GM21526 (cell line): ENCODE measurements around the gene ACP4.

Source experiments
- ATAC-seq: cut with Tn5 transposase; IDR thresholded peaks from one replicate; pipeline ENCODE4 v1.9.1; 2021; ENCODE audit warnings: moderate library complexity; ENCODE audit not compliant: unreplicated experiment, low FRiP score

ACP4 gene

DNA sequence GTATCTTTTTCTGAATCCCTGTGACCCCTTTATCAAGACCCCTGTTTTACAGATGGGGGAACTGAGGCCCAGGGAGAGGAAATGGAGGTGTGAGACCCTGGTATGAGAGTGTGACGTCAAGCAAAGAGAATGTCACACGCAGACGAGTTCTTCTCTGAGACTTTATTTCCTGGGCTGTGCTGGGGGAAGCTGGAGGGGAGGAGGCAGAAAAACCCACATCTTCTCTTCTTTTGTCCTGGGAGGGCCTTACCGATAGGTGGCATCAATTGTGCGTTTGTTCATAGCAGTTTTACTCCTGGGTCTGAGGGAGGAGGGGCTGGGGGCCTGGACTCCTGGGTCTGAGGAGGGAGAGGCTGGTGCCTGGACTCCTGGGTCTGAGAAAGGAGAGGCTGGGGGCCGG lies 48.0 kb downstream of the ACP4 start:
- no peak for ATAC-seq

DNA sequence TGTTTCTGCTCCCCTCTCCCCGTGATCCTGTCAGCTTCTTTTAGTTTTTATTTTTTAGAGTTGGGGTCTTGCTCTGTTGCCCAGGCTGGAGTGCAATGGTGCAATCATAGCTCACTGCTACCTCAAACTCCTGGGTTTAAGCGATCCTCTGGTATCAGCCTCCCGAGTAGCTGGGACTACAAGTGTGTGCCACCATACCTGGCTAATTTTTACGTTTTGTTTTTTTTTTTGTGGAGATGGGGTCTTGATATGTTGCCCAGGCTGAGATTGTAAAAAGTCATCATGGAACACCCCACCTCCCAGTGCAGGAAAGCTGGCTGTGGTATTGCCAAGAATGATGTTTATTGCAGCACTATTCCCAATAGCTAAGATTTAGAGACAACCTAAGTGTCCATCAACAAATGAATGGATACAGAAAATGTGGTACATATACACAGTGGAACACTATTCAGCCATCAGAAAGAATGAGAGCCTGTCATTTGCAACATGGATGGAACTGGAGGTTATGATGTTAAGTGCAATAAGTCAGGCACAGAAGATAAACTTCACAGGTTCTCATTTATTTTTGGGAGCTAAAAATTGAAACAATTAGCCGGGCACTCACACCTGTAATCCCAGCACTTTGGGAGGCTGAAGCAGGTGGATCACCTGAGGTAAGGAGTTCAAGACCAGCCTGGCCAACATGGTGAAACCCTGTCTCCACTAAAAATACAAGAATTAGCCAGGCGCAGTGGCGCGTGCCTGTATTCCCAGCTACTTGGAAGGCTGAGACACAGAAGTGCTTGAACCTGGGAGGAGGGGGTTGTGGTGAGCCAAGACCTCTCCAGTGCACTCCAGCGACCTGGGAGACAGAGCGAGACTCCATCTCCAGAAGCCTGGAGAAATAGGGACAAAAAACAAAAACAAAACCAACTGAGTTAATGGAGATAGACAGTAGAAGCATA lies 49.8 kb downstream of the ACP4 start:
- ATAC-seq = no peak

DNA sequence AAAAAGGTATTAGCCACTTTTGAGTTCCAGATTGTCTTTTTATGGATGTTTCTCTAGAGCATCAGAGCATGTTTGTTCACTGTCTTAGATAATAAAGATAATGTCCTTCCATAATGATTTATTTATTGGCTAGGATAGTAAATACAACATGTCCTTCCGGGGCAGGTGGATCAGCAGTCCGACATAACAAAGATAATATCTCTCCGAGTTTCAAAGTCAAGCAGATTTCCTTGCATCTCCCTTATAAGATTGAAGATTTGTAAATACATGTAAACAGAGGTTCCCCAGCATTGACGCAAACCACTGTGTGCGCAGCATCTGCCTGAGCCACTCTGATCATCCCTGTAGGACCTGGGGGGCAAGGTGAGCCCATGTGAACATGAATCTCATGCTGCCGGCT lies 51.9 kb downstream of the ACP4 start:
- no peak for ATAC-seq

DNA sequence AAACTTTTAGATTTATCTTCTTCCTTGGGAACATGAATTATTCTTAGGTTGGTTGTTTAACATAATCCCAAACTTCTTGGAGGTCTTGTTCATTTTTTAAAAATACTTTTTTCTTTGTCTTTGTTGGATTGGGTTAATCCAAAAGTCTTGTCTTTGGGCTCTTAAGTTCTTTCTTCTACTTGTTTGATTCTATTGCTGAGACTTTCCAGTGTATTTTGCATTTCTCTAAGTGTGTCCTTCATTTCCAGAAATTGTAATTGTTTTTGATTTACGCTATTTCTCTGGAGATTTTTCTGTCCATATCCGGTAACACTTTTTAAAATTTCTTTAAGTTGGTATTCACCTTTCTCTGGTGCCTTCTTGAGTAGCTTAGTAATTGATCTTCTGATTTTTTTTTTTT lies 53.0 kb downstream of the ACP4 start:
- no peak for ATAC-seq

DNA sequence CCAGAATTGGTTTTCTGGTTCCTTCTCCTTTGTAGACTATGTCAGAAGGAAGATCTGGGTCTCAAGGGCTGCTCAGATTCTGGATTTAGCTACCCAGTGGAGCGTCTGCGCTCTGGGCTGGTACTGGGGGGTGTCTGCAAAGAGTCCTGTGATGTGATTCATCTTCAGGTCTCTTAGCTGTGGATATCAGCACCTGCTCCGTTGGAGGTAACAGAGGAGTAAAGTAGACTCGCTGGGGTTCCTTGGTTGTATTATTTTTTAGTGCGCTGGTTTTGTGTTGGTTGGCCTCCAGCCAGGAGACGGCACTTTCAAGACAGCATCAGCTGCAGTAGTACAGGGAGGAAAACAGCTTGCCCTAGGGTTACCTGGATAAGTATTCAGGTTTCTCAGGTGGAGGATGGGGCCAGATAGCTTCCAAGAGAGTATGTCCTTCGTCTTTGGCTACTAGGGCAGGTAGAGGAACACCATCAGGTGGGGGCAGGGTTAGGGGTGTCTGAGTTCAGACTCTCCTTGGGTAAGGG lies 53.5 kb downstream of the ACP4 start:
- no peak for ATAC-seq

DNA sequence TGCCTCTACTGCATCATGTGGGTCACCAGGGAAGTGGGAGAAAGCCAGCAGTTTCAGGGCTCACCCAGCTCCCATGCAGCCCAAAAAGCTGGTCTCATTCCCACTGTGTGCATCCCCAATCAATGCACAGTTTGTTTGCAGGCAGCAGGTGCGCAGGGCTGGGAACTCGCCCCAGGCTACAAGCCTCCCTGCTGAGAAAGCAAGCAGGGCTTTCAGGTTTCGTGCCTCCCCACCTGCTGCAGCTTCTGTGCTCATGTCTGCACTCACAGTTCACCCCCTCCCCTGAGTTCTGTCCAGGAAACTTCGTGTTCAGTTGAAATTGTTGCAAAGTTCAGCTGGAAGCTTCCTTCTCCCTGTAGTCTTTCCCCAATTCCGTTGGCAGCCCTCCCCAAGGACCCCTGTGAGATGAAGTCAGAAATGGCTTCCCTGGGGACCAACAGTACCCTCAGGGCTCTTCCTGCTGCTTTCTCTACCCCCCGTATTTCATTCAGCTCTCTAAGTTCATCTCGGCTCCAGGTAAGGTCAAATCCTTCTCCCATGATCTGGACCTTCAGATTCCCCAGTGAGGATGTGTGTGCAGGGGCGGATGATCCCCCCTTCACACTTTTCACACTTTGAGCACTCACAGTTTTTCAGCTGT lies 54.2 kb downstream of the ACP4 start:
- ATAC-seq = no peak
